HepG2 (cell line): Measurements from ENCODE around the gene AGRP. TPM values are rescaled to one million over a fixed set of nuclear protein-coding genes. Genes with fewer than 3 reads are reported as not detected.

Experiments used
- ARID2 ChIP-seq: sonication (generic); formaldehyde crosslinking; IDR thresholded peaks from 2 replicates; pipeline ENCODE4 v1.8.1; 2022; ENCODE audit warnings: mild to moderate bottlenecking, missing genetic modification reagents, borderline replicate concordance
- BRD4 ChIP-seq: sonication (generic); formaldehyde crosslinking; IDR thresholded peaks from 2 replicates; pipeline ENCODE4 v1.4.0; 2020; ENCODE audit warnings: missing genetic modification reagents
- KLF9 ChIP-seq: IDR thresholded peaks from 2 replicates; pipeline ENCODE4 v1.6.1; 2016; ENCODE audit warnings: low read depth
- SP1 ChIP-seq, 2 experiments: fragments of 450-650 bp in 1 of 2; sonication (generic) in 1 of 2; formaldehyde crosslinking in 1 of 2; IDR thresholded peaks; 2 replicates each; pipeline versions ENCODE4 v1.4.0 to v1.6.1; 2016 to 2020; ENCODE audit warnings: missing genetic modification reagents in 1 of 2
- TOPORS ChIP-seq: sonication (generic); formaldehyde crosslinking; IDR thresholded peaks from 2 replicates; pipeline ENCODE4 v1.8.0; 2023; ENCODE audit warnings: mild to moderate bottlenecking, missing genetic modification reagents
- ZFX ChIP-seq: sonication (generic); formaldehyde crosslinking; IDR thresholded peaks from 2 replicates; pipeline ENCODE4 v1.4.0; 2020; ENCODE audit warnings: mild to moderate bottlenecking, low read depth, missing genetic modification reagents, moderate library complexity
- ZKSCAN5 ChIP-seq: sonication (generic); formaldehyde crosslinking; IDR thresholded peaks from 2 replicates; pipeline ENCODE4 v1.5.1; 2020; ENCODE audit warnings: mild to moderate bottlenecking, missing genetic modification reagents
- ZNF552 ChIP-seq: sonication (generic); formaldehyde crosslinking; IDR thresholded peaks from 2 replicates; pipeline ENCODE4 v1.9.0; 2022; ENCODE audit warnings: missing genetic modification reagents, mild to moderate bottlenecking, borderline replicate concordance
- ZNF781 ChIP-seq: sonication (generic); formaldehyde crosslinking; IDR thresholded peaks from 2 replicates; pipeline ENCODE4 v1.5.1; 2020; ENCODE audit warnings: borderline replicate concordance, mild to moderate bottlenecking, missing genetic modification reagents; ENCODE audit errors: not compliant biosample characterization
- polyA plus RNA-seq, 8 experiments: library from polyadenylated mRNA; depleted of rRNA in 3 of 8; stranded (reverse) in 7 of 8; unstranded in 1 of 8; fragments of >200 nt; fragmentation: Illumina TruSeq in 4 of 8; extraction: Trizol in 4 of 8; gene quantifications; 2 replicates each; pipeline versions ENCODE4 v1.2.1 to v1.2.3, GENCODE V29; 2011 to 2016; ENCODE audit warnings: low read depth in 4 of 8, missing spikeins in 1 of 8, mixed read lengths in 1 of 8; ENCODE audit not compliant: insufficient read depth in 1 of 8
- total RNA-seq, 5 experiments: library from RNA; depleted of rRNA; stranded (reverse); fragments of >200 nt; fragmentation: Illumina TruSeq; extraction: Trizol; gene quantifications; 2 replicates each; pipeline ENCODE4 v1.2.3, GENCODE V29; 2016; ENCODE audit warnings: low read depth in 1 of 5
- TF ChIP-seq, protein P1 (sequence below): sonication (generic); formaldehyde crosslinking; IDR thresholded peaks from 2 replicates; pipeline ENCODE4 v1.5.1; 2020; ENCODE audit warnings: missing genetic modification reagents, mild to moderate bottlenecking, borderline replicate concordance
- TF ChIP-seq, protein P2 (sequence below): sonication (generic); formaldehyde crosslinking; IDR thresholded peaks from 2 replicates; pipeline ENCODE4 v1.4.0; 2020; ENCODE audit warnings: missing genetic modification reagents
- TF ChIP-seq, protein P3 (sequence below): sonication (generic); formaldehyde crosslinking; IDR thresholded peaks from 2 replicates; pipeline ENCODE4 v1.8.1; 2022; ENCODE audit warnings: low read depth, mild to moderate bottlenecking, missing genetic modification reagents
- TF ChIP-seq, protein P4 (sequence below): IDR thresholded peaks from 2 replicates; pipeline ENCODE4 v1.6.1; 2016; ENCODE audit warnings: mild to moderate bottlenecking
- TF ChIP-seq, protein P5 (sequence below): sonication (generic); formaldehyde crosslinking; IDR thresholded peaks from 2 replicates; pipeline ENCODE4 v1.4.0; 2020; ENCODE audit warnings: mild to moderate bottlenecking, missing genetic modification reagents

The AGRP gene
- total and polyA plus RNA-seq, 2 of the 13 experiments (the other 11 are each of a cell fraction or from before 2014, with no cell fraction given), result not detected

DNA sequence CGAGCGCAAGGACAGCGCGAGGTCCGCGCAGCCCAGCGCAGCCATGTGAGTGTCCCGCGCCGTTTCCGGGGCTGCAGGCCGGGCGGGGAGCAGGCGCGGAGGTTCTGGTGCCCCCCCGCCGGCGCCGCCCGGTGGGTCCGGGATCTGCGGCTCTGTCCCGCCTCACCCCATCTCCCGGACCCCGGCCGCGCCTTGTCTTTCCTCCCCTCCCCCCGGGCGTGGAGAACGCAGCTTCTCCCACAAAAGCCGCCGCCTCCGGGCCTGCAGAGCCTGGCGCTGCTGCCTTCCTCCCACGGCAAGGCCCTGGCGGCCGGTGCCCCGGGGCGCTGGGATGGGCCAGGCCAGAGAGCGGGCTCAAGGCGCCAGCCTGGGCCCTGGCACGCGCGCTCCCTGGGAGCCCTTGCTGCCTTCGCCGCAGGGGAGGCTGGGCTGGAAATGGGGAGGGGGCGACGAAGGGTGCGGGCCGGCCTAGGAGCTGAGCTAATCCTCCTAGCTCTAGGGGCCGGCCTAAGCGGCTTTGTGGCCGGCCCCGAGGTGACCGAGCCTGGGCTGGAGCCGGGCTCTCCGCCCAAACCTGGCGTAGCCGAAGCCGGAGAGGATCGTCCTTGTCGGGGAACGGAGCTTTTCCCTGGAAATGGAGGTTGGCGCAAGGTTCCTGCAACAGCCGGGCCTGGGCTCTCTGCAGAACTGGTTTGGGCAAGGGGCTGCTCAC lies 45.7 kb upstream of the AGRP start (continued):
- TF ChIP-seq, protein P1, sequence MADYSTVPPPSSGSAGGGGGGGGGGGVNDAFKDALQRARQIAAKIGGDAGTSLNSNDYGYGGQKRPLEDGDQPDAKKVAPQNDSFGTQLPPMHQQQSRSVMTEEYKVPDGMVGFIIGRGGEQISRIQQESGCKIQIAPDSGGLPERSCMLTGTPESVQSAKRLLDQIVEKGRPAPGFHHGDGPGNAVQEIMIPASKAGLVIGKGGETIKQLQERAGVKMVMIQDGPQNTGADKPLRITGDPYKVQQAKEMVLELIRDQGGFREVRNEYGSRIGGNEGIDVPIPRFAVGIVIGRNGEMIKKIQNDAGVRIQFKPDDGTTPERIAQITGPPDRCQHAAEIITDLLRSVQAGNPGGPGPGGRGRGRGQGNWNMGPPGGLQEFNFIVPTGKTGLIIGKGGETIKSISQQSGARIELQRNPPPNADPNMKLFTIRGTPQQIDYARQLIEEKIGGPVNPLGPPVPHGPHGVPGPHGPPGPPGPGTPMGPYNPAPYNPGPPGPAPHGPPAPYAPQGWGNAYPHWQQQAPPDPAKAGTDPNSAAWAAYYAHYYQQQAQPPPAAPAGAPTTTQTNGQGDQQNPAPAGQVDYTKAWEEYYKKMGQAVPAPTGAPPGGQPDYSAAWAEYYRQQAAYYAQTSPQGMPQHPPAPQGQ, result no peak
- TF ChIP-seq ARID2, result peak; percentile 94
- no peak for TF ChIP-seq ZKSCAN5 (CRISPR knock-in tag)
- TF ChIP-seq, protein P2, sequence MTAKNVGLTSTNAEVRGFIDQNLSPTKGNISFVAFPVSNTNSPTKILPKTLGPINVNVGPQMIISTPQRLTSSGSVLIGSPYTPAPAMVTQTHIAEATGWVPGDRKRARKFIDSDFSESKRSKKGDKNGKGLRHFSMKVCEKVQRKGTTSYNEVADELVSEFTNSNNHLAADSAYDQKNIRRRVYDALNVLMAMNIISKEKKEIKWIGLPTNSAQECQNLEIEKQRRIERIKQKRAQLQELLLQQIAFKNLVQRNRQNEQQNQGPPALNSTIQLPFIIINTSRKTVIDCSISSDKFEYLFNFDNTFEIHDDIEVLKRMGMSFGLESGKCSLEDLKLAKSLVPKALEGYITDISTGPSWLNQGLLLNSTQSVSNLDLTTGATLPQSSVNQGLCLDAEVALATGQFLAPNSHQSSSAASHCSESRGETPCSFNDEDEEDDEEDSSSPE (CRISPR knock-in tag), result no peak
- 0 out of 2 replicates have a peak, but pooled peaks have one; percentile 60 for TF ChIP-seq TOPORS (CRISPR knock-in tag)
- 0 out of 2 replicates have a peak, but pooled peaks have one; percentile 10 for TF ChIP-seq ZNF552 (CRISPR knock-in tag)
- TF ChIP-seq, protein P3, sequence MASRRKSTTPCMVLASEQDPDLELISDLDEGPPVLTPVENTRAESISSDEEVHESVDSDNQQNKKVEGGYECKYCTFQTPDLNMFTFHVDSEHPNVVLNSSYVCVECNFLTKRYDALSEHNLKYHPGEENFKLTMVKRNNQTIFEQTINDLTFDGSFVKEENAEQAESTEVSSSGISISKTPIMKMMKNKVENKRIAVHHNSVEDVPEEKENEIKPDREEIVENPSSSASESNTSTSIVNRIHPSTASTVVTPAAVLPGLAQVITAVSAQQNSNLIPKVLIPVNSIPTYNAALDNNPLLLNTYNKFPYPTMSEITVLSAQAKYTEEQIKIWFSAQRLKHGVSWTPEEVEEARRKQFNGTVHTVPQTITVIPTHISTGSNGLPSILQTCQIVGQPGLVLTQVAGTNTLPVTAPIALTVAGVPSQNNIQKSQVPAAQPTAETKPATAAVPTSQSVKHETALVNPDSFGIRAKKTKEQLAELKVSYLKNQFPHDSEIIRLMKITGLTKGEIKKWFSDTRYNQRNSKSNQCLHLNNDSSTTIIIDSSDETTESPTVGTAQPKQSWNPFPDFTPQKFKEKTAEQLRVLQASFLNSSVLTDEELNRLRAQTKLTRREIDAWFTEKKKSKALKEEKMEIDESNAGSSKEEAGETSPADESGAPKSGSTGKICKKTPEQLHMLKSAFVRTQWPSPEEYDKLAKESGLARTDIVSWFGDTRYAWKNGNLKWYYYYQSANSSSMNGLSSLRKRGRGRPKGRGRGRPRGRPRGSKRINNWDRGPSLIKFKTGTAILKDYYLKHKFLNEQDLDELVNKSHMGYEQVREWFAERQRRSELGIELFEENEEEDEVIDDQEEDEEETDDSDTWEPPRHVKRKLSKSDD (CRISPR knock-in tag), result 0 out of 2 replicates have a peak, but pooled peaks have one; percentile 30
- TF ChIP-seq, protein P4, sequence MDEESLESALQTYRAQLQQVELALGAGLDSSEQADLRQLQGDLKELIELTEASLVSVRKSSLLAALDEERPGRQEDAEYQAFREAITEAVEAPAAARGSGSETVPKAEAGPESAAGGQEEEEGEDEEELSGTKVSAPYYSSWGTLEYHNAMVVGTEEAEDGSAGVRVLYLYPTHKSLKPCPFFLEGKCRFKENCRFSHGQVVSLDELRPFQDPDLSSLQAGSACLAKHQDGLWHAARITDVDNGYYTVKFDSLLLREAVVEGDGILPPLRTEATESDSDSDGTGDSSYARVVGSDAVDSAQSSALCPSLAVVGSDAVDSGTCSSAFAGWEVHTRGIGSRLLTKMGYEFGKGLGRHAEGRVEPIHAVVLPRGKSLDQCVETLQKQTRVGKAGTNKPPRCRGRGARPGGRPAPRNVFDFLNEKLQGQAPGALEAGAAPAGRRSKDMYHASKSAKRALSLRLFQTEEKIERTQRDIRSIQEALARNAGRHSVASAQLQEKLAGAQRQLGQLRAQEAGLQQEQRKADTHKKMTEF (CRISPR knock-in tag), result peak; percentile 33; the same call in 1 of the 2 replicates
- no peak for TF ChIP-seq ZNF781 (CRISPR knock-in tag)
- peak; percentile 79 for TF ChIP-seq ZFX (CRISPR knock-in tag)
- TF ChIP-seq, protein P5, sequence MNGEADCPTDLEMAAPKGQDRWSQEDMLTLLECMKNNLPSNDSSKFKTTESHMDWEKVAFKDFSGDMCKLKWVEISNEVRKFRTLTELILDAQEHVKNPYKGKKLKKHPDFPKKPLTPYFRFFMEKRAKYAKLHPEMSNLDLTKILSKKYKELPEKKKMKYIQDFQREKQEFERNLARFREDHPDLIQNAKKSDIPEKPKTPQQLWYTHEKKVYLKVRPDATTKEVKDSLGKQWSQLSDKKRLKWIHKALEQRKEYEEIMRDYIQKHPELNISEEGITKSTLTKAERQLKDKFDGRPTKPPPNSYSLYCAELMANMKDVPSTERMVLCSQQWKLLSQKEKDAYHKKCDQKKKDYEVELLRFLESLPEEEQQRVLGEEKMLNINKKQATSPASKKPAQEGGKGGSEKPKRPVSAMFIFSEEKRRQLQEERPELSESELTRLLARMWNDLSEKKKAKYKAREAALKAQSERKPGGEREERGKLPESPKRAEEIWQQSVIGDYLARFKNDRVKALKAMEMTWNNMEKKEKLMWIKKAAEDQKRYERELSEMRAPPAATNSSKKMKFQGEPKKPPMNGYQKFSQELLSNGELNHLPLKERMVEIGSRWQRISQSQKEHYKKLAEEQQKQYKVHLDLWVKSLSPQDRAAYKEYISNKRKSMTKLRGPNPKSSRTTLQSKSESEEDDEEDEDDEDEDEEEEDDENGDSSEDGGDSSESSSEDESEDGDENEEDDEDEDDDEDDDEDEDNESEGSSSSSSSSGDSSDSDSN (CRISPR knock-in tag), result peak; percentile 83
- TF ChIP-seq BRD4, result 0 out of 2 replicates have a peak, but pooled peaks have one; percentile 59
- TF ChIP-seq KLF9 (CRISPR knock-in tag), result 0 out of 2 replicates have a peak, but pooled peaks have one; percentile 2
- TF ChIP-seq SP1 (IDR thresholded peaks at IDR 0.05), result no peak
- no peak for TF ChIP-seq SP1 (CRISPR knock-in tag; IDR thresholded peaks at IDR 0.05)
